Body of pancreas (tissue), 4 donors: ENCODE measurements around the gene TCF12.

Experiments used
- CTCF ChIP-seq, 7 experiments: fragments of 450-650 bp in 4 of 7; fragments of 200-600 bp in 3 of 7; sonication (generic) in 3 of 7; IDR thresholded peaks; one replicate each; pipeline ENCODE4 v1.5.1; 2016 to 2019; ENCODE audit warnings: antibody characterized with exemption in 7 of 7
- POLR2A ChIP-seq, 3 donors: fragments of 450-650 bp; IDR thresholded peaks; one replicate each; pipeline ENCODE4 v1.6.1; 2016; ENCODE audit warnings: antibody characterized with exemption in 3 of 3, mild to moderate bottlenecking in 2 of 3

- TF ChIP-seq POLR2A (IDR thresholded peaks at IDR 0.05) (no peak), CTCF (IDR thresholded peaks at IDR 0.05) (no peak)
These were observed 335.1 kb downstream of the TCF12 start for GRCh38 chr15:57253500-57253899.
